NAMALWA (cell line): ENCODE measurements around the gene TMX4.

Source experiments
- DNase-seq: peaks from one replicate; pipeline ENCODE4 v3.0.0-alpha.2; 2015; ENCODE audit warnings: low spot score

TMX4 gene

DNA sequence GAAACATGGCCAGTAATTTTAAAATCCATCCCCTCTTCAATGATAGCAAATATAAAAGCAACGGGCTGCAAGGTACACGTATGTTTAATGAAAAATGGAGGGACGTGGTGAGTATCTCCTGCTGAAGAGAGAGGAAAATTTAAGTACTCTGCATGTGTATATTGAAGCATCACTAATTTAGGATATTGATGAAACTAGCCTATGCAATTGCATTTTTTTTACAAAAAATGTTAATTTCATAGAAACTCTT is 362 bp upstream of the TMX4 start:
- no peak for DNase-seq

DNA sequence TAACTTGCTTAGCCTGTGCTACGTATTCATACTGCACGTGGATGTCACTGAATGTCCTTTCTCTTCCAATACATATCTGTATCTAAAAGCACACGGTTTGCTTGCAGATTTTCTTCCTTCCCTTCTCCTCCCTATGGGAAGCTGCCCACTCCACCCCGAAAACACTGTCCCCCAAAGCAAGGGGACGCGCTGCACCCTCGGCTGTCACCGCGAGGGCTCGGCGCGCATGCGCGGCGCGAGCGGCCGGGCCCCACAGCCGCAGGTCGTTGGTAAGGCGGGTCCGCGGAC is 659 bp downstream of the TMX4 start:
- DNase-seq, result peak; percentile 86

DNA sequence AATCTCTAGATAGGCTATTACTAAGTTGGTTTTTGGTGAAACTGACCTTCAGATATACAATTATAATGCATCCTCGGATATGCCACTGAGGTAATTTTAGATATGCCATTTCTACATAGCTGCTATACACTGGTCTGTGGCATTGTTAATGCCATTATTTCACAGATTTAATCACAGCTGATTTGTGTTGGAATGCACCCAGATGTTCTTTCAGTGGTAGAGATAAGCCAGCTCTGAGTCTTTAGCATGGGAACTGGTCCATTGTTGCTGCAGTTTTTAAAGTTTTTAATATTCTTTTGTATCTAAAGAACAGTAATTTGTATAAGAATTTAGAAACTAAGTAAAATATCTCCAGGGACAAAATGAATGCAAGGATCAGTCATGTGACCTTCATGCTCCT is 6.8 kb downstream of the TMX4 start:
- no peak for DNase-seq

- DNase-seq, result no peak
These were observed 10.8 kb downstream of the TMX4 start for GRCh38 chr20:8008733-8009132.

- DNase-seq, result no peak
These were observed 12.1 kb downstream of the TMX4 start for GRCh38 chr20:8007490-8007889.

DNA sequence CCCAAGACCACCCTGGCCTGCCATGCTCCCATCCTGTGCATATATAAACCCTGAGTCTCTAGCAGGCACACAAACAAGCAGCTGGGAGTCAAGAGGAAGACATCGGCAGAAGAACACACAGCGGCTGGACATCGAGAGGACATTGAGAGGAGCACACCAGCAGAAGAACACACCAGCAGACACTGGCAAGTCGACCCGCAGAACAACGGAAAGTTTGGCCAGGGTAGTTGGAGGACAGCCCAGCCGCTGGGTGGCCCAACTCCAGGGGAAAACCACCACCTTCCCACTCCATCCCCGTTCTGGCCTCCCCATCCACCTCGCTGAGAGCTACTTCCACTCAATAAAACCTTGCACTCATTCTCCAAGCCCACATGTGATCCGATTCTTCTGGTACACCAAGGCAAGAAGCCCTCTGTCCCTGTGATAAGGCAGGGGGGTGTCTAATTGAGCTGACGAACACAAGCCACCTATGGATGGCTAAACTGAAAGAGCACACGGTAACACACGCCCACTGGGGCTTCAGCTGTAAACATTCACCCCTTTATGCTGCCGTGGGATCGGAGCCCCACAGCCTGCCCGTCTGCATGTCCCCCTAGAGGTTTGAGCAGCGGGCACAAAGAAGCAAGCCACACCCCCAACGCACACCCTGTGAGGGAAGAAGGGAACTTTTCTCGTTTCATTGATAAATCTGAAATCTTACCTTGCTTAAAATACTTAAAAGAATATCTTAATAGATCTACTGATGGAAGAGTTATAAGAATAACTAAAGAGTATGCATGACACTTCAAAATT is 13.8 kb downstream of the TMX4 start:
- no peak for DNase-seq

DNA sequence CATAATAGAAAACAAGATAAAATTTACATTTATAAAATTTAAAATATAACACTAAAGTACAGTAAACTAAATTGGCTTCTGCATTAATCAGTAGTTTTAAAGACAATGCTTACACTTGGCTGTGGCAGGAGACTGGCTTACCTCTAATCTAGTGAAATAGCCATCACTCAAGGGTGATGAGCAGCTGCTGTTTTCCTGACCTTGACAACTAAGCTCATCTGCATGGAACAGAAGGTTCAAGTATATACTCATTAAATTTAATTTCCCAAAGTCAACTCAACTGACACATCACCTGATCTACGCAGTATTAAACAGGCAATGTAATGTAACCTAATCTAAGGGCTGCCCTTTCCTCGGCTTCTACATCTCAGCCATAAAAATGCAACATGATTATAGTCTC is 14.5 kb downstream of the TMX4 start:
- no peak for DNase-seq

- DNase-seq, result no peak
These were observed 17.5 kb downstream of the TMX4 start for GRCh38 chr20:8002056-8002455.

- no peak for DNase-seq
These were observed 18.8 kb downstream of the TMX4 start for GRCh38 chr20:8000796-8001195.

- DNase-seq, result no peak
These were observed 22.7 kb downstream of the TMX4 start for GRCh38 chr20:7996898-7997297.

DNA sequence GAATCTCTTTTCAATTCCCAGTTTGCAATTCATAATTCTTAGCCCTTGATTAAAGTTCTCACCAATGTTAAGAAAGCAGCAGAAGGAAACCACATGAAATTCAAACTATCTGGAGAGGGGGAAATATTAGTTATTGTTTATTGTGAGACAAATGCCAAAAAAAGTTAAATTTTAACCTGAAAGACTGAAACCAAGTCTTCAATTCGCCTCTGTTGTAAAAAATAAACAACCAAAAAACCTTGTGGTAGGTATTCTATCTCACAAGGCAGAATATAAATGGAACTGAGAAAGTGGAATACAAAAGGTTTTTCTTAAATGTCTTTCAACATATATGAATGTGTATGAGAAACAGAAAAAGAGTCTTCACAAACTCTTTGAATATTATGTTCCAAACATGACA is 24.8 kb downstream of the TMX4 start:
- no peak for DNase-seq

GRCh38 chr20:7993703-7994102 is 25.9 kb downstream of the TMX4 start:
- DNase-seq, result no peak

- no peak for DNase-seq
These were observed 26.3 kb downstream of the TMX4 start for GRCh38 chr20:7993238-7993637.

- no peak for DNase-seq
These were observed 29.2 kb downstream of the TMX4 start for GRCh38 chr20:7990385-7990784.

DNA sequence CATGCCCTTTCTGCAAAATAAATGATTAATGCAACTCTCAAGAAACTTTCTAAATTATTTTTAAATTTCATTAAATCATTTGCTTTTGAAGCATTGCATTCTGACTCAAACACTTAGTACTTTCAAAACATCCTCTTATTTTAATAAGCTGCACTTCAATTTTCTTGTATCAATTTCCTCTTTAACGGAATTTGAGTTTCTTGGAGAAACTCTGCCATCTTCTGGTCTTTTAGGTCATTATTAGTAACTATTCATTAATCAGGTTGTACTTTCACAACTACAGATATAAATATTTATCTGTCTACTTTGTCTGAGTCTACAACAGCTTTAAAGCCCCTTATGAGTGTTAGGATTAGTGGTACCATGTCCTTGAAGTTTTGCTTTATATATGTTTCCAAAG is 30.2 kb downstream of the TMX4 start:
- DNase-seq, result peak; percentile 12

DNA sequence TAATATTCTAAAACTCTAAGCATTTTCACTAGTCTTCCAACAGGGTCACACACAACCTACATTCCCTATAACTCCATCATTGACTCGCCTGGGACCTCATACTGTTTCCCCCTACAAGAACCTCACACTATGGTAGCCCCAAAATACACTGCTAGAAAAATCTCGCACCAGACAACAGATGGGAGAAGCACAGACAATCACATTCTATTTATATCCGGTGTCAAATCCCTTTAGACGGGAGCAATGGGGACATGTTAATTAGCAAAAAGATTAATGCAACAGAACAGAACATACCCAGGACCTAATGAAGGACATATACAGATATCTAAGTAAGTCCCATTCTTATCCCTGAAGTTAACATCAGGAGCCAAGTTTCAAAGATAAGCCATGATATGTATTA is 33.6 kb downstream of the TMX4 start:
- no peak for DNase-seq

GRCh38 chr20:7984192-7984591 is 35.4 kb downstream of the TMX4 start:
- no peak for DNase-seq

DNA sequence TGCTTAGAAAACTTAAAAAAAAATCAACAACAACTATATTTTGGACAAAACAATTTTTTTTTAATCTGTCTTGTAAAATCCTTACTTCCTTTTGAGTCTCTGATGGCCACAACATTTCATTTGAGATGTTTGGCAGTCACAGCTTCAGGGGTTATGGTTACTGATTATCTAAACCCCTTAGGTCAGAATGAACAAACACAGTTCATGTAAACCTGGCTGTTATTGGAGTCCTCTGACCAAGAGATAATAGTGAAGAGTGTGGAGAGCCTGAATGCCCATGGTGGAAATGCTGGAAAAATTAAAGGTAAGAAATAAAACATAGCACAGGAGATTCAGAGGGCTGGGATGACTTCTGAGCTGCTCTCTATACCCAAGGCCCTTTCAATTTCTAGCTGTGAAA is 38.2 kb downstream of the TMX4 start:
- no peak for DNase-seq

- peak; percentile 53 for DNase-seq
These were observed 39.1 kb downstream of the TMX4 start for GRCh38 chr20:7980332-7981046.

DNA sequence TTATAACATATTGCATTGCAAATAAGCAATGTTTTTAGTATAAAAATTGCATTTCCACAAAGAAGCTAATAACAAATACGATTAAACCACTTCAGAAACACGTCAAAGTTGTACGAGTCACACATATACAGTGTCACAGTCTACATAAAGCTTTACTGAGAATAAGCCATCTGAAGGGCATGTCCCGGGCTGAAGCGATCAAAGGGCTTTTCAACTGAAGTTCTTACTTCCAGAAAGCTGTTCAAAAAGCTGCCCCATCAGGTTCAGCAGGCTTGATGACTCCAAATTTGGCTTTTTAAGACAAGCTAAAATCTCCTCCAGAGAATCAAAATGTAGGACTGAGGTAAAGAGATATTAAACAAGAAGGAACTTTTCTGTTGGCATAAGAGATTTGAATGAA is 41.9 kb downstream of the TMX4 start:
- no peak for DNase-seq

- DNase-seq, result no peak
These were observed 43.6 kb downstream of the TMX4 start for GRCh38 chr20:7975851-7976414.

- DNase-seq, result no peak
These were observed 44.7 kb downstream of the TMX4 start for GRCh38 chr20:7974785-7975435.

GRCh38 chr20:7971536-7972280 is 47.9 kb downstream of the TMX4 start:
- no peak for DNase-seq
